Fibroblast of pulmonary artery (primary cell): ENCODE results near the gene FOXD1.
"Not testable (repeated sequence)": the region's sequence is repeated elsewhere in the genome, so short reads cannot be mapped to it uniquely, and the experiment has no call there.

Experiments used
- DNase-seq: peaks from one replicate; pipeline ENCODE4 v3.0.0-alpha.2; 2010; ENCODE audit warnings: low read depth
- H3K4me3 ChIP-seq: replicated peaks from 2 replicates; pipeline ENCODE4 v1.5.1; 2011; ENCODE audit warnings: low read depth, mild to moderate bottlenecking, control low read depth, low read length, moderate library complexity
- CTCF ChIP-seq: IDR thresholded peaks from 2 replicates; pipeline ENCODE4 v1.5.1; 2011; ENCODE audit warnings: mild to moderate bottlenecking, control low read depth, low read length, inconsistent platforms; ENCODE audit errors: missing control alignments

Gene FOXD1

GRCh38 chr5:73484511-73484910 is 35.9 kb upstream of the FOXD1 start:
- no peak for TF ChIP-seq CTCF
- no peak overlapping the region for H3K4me3 ChIP-seq
- no peak for DNase-seq

- H3K4me3 ChIP-seq: no peak overlapping the region
- no peak for TF ChIP-seq CTCF
- no peak for DNase-seq
Observed at GRCh38 chr5:73483676-73484075, 35.1 kb upstream of the FOXD1 start.

GRCh38 chr5:73482383-73483136 is 34.0 kb upstream of the FOXD1 start:
- no peak overlapping the region for H3K4me3 ChIP-seq
- TF ChIP-seq CTCF: no peak
- peak; percentile 34 for DNase-seq

GRCh38 chr5:73480500-73480899 is 31.9 kb upstream of the FOXD1 start:
- no peak overlapping the region for H3K4me3 ChIP-seq
- no peak for TF ChIP-seq CTCF
- DNase-seq: no peak

GRCh38 chr5:73472116-73472515 is 23.5 kb upstream of the FOXD1 start:
- TF ChIP-seq CTCF: no peak
- no peak overlapping the region for H3K4me3 ChIP-seq
- no peak for DNase-seq

- TF ChIP-seq CTCF: no peak
- no peak for DNase-seq
- no peak overlapping the region for H3K4me3 ChIP-seq
Observed at GRCh38 chr5:73471654-73472053, 23.1 kb upstream of the FOXD1 start.

- TF ChIP-seq CTCF: no peak
- no peak overlapping the region for H3K4me3 ChIP-seq
- DNase-seq: no peak
Observed at GRCh38 chr5:73469878-73470277, 21.3 kb upstream of the FOXD1 start.

GRCh38 chr5:73468638-73469037 is 20.1 kb upstream of the FOXD1 start:
- DNase-seq, H3K4me3 ChIP-seq: not testable (repeated sequence)
